Kasumi-1 (cell line): ENCODE results near the gene KRT31.
"Not testable (repeated sequence)": the region's sequence is repeated elsewhere in the genome, so short reads cannot be mapped to it uniquely, and the experiment has no call there.

Experiments
- DNase-seq, 2 experiments: peaks; one replicate each; lab custom pipeline; 2025; lab: John Stamatoyannopoulos, UW

KRT31 gene

GRCh38 chr17:41396996-41397660, at the start of gene KRT31:
KRT31 (minus strand) TSS chr17:41397608; CDS start chr17:41397539, 69 bp downstream.
- no peak for DNase-seq

GRCh38 chr17:41446806-41447205, 49.4 kb upstream of the KRT31 start:
- no peak for DNase-seq

GRCh38 chr17:41444640-41445039, 47.2 kb upstream of the KRT31 start:
- no peak for DNase-seq

GRCh38 chr17:41444186-41444585, 46.8 kb upstream of the KRT31 start:
- DNase-seq, result no peak

- DNase-seq, result no peak
These were observed 45.3 kb upstream of the KRT31 start for GRCh38 chr17:41442739-41443138.

- DNase-seq, result no peak
These were observed 43.2 kb upstream of the KRT31 start, which contains the start of gene KRT38 for GRCh38 chr17:41440531-41441033. KRT38 (minus strand) TSS chr17:41440983; CDS start chr17:41440921, 62 bp downstream.

GRCh38 chr17:41439375-41439774, 42.0 kb upstream of the KRT31 start:
- no peak for DNase-seq

GRCh38 chr17:41437769-41438168, 40.4 kb upstream of the KRT31 start:
- no peak for DNase-seq

- DNase-seq, result no peak
These were observed 39.8 kb upstream of the KRT31 start for GRCh38 chr17:41437254-41437653.

GRCh38 chr17:41434415-41434814, 37.0 kb upstream of the KRT31 start:
- no peak for DNase-seq

GRCh38 chr17:41434005-41434404, 36.6 kb upstream of the KRT31 start:
- DNase-seq, result no peak

GRCh38 chr17:41433586-41433985, 36.2 kb upstream of the KRT31 start:
- no peak for DNase-seq

- DNase-seq, result not testable (repeated sequence)
These were observed 33.0 kb upstream of the KRT31 start for GRCh38 chr17:41430376-41430775.

GRCh38 chr17:41429667-41430066, 32.3 kb upstream of the KRT31 start:
- no peak for DNase-seq

- no peak for DNase-seq
These were observed 31.3 kb upstream of the KRT31 start for GRCh38 chr17:41428591-41429291.

- no peak for DNase-seq
These were observed 26.8 kb upstream of the KRT31 start, which contains the start of gene KRT37 for GRCh38 chr17:41424111-41424635. KRT37 (minus strand) TSS chr17:41424585; CDS start chr17:41424523, 62 bp downstream.

- not testable (repeated sequence) for DNase-seq
These were observed 25.2 kb upstream of the KRT31 start for GRCh38 chr17:41422586-41422985.

- DNase-seq, result no peak
These were observed 24.2 kb upstream of the KRT31 start for GRCh38 chr17:41421617-41422016.

GRCh38 chr17:41421116-41421515, 23.7 kb upstream of the KRT31 start:
- DNase-seq, result no peak

GRCh38 chr17:41420134-41420533, 22.7 kb upstream of the KRT31 start:
- no peak for DNase-seq

GRCh38 chr17:41419716-41420115, 22.3 kb upstream of the KRT31 start:
- no peak for DNase-seq

- DNase-seq, result no peak
These were observed 20.9 kb upstream of the KRT31 start for GRCh38 chr17:41418116-41418860.
